HepG2 (cell line): ENCODE measurements around the gene SEPTIN10. TPM values are rescaled to one million over a fixed set of nuclear protein-coding genes. Genes with fewer than 3 reads are reported as not detected.

Source experiments
- ADNP ChIP-seq: sonication (generic); formaldehyde crosslinking; IDR thresholded peaks from 2 replicates; pipeline ENCODE4 v1.4.0; 2020; ENCODE audit warnings: missing genetic modification reagents
- CREM ChIP-seq, 2 experiments: sonication (generic) in 1 of 2; formaldehyde crosslinking in 1 of 2; IDR thresholded peaks; 2 replicates each; pipeline versions ENCODE4 v1.4.0 to v1.6.1; 2016 to 2020; ENCODE audit warnings: antibody characterized with exemption in 1 of 2, mild to moderate bottlenecking in 1 of 2, missing genetic modification reagents in 1 of 2
- HMG20B ChIP-seq: conservative IDR thresholded peaks from 2 replicates; pipeline ENCODE4 v1.6.1; 2016; ENCODE audit warnings: missing genetic modification reagents, missing compliant biosample characterization
- NBN ChIP-seq: fragments of 450-650 bp; conservative IDR thresholded peaks from 2 replicates; pipeline ENCODE4 v1.6.1; 2017
- POLR2AphosphoS2 ChIP-seq: IDR thresholded peaks from 2 replicates; pipeline ENCODE4 v1.6.1; 2011; ENCODE audit warnings: low read depth, low read length, improper control_type of control experiment
- ZBTB20 ChIP-seq: sonication (generic); formaldehyde crosslinking; IDR thresholded peaks from 2 replicates; pipeline ENCODE4 v1.8.1; 2023; ENCODE audit warnings: missing genetic modification reagents, low read depth, mild to moderate bottlenecking, borderline replicate concordance
- ZNF30 ChIP-seq: sonication (generic); formaldehyde crosslinking; IDR thresholded peaks from 2 replicates; pipeline ENCODE4 v1.5.0; 2020; ENCODE audit warnings: mild to moderate bottlenecking, missing genetic modification reagents
- ZNF546 ChIP-seq: sonication (generic); formaldehyde crosslinking; conservative IDR thresholded peaks from 2 replicates; pipeline ENCODE4 v1.8.1; 2023; ENCODE audit warnings: mild to moderate bottlenecking, missing genetic modification reagents
- ZNF607 ChIP-seq: sonication (generic); formaldehyde crosslinking; IDR thresholded peaks from 2 replicates; pipeline ENCODE4 v1.5.1; 2020; ENCODE audit warnings: missing genetic modification reagents, mild to moderate bottlenecking, borderline replicate concordance
- ZNF619 ChIP-seq: sonication (generic); formaldehyde crosslinking; IDR thresholded peaks from 2 replicates; pipeline ENCODE4 v1.4.0; 2020; ENCODE audit warnings: mild to moderate bottlenecking, missing genetic modification reagents
- ZNF629 ChIP-seq: sonication (generic); formaldehyde crosslinking; conservative IDR thresholded peaks from 2 replicates; pipeline ENCODE4 v1.5.0; 2020; ENCODE audit warnings: missing genetic modification reagents
- ZNF768 ChIP-seq: sonication (generic); formaldehyde crosslinking; IDR thresholded peaks from 2 replicates; pipeline ENCODE4 v1.4.0; 2020; ENCODE audit warnings: missing genetic modification reagents
- ZNF773 ChIP-seq: sonication (generic); formaldehyde crosslinking; IDR thresholded peaks from 2 replicates; pipeline ENCODE4 v1.4.0; 2020; ENCODE audit warnings: missing genetic modification reagents, borderline replicate concordance
- polyA plus RNA-seq, 8 experiments: library from polyadenylated mRNA; depleted of rRNA in 3 of 8; stranded (reverse) in 7 of 8; unstranded in 1 of 8; fragments of >200 nt; fragmentation: Illumina TruSeq in 4 of 8; extraction: Trizol in 4 of 8; gene quantifications; 2 replicates each; pipeline versions ENCODE4 v1.2.1 to v1.2.3, GENCODE V29; 2011 to 2016; ENCODE audit warnings: low read depth in 4 of 8, missing spikeins in 1 of 8, mixed read lengths in 1 of 8; ENCODE audit not compliant: insufficient read depth in 1 of 8
- total RNA-seq, 5 experiments: library from RNA; depleted of rRNA; stranded (reverse); fragments of >200 nt; fragmentation: Illumina TruSeq; extraction: Trizol; gene quantifications; 2 replicates each; pipeline ENCODE4 v1.2.3, GENCODE V29; 2016; ENCODE audit warnings: low read depth in 1 of 5
- TF ChIP-seq, protein P1 (sequence below): sonication (generic); formaldehyde crosslinking; IDR thresholded peaks from 2 replicates; pipeline ENCODE4 v1.4.0; 2020; ENCODE audit warnings: missing genetic modification reagents, borderline replicate concordance
- TF ChIP-seq, protein P2 (sequence below): sonication (generic); formaldehyde crosslinking; IDR thresholded peaks from 2 replicates; pipeline ENCODE4 v1.5.0; 2020; ENCODE audit warnings: mild to moderate bottlenecking, missing genetic modification reagents, borderline replicate concordance
- TF ChIP-seq, protein P3 (sequence below): sonication (generic); formaldehyde crosslinking; IDR thresholded peaks from 2 replicates; pipeline ENCODE4 v1.5.0; 2020; ENCODE audit warnings: missing genetic modification reagents

The SEPTIN10 gene
- total and polyA plus RNA-seq, 2 of the 13 experiments (the other 11 are each of a cell fraction or from before 2014, with no cell fraction given) = 45.8 to 67.5 TPM

DNA sequence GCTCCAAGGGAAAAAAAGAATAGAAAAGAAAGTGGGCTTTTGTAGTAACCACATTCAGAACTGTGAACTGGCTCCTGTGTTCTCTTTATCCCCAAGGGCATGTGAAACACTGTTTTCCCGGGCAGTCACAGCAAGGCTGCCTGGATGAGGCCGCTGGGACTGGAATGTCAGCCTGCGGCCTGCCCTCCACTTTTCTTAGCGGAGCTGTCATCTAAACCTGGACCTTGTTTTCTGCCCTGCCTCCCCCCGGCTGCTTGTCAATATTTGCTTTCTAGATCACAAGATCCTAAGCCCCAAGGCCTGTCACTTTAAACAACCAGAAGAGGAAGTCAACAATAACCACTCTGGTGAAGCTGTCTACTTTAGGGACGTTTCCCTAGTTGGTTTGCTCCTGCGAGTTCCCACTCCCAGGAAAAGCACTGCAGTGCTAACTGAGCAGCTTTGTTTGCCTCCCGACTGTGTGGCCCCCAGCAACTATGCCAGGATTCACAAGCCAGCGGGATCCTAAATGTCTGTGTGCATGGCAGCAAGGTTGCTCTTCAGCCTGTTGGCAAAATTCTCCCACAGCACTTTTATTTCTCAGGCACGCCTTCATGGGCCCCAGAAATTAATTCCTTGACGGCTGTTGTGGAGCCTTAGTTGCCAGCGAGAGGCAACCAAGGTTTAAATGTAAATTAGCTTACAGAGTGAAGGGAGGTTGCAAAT is 31.0 kb upstream of the SEPTIN10 start (continued):
- TF ChIP-seq, protein P1, sequence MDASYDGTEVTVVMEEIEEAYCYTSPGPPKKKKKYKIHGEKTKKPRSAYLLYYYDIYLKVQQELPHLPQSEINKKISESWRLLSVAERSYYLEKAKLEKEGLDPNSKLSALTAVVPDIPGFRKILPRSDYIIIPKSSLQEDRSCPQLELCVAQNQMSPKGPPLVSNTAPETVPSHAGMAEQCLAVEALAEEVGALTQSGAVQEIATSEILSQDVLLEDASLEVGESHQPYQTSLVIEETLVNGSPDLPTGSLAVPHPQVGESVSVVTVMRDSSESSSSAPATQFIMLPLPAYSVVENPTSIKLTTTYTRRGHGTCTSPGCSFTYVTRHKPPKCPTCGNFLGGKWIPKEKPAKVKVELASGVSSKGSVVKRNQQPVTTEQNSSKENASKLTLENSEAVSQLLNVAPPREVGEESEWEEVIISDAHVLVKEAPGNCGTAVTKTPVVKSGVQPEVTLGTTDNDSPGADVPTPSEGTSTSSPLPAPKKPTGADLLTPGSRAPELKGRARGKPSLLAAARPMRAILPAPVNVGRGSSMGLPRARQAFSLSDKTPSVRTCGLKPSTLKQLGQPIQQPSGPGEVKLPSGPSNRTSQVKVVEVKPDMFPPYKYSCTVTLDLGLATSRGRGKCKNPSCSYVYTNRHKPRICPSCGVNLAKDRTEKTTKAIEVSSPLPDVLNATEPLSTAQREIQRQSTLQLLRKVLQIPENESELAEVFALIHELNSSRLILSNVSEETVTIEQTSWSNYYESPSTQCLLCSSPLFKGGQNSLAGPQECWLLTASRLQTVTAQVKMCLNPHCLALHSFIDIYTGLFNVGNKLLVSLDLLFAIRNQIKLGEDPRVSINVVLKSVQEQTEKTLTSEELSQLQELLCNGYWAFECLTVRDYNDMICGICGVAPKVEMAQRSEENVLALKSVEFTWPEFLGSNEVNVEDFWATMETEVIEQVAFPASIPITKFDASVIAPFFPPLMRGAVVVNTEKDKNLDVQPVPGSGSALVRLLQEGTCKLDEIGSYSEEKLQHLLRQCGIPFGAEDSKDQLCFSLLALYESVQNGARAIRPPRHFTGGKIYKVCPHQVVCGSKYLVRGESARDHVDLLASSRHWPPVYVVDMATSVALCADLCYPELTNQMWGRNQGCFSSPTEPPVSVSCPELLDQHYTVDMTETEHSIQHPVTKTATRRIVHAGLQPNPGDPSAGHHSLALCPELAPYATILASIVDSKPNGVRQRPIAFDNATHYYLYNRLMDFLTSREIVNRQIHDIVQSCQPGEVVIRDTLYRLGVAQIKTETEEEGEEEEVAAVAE (CRISPR knock-in tag) = peak; percentile 86
- TF ChIP-seq ZNF619 (CRISPR knock-in tag) = peak; percentile 76; the same call in 1 of the 2 replicates
- TF ChIP-seq, protein P2, sequence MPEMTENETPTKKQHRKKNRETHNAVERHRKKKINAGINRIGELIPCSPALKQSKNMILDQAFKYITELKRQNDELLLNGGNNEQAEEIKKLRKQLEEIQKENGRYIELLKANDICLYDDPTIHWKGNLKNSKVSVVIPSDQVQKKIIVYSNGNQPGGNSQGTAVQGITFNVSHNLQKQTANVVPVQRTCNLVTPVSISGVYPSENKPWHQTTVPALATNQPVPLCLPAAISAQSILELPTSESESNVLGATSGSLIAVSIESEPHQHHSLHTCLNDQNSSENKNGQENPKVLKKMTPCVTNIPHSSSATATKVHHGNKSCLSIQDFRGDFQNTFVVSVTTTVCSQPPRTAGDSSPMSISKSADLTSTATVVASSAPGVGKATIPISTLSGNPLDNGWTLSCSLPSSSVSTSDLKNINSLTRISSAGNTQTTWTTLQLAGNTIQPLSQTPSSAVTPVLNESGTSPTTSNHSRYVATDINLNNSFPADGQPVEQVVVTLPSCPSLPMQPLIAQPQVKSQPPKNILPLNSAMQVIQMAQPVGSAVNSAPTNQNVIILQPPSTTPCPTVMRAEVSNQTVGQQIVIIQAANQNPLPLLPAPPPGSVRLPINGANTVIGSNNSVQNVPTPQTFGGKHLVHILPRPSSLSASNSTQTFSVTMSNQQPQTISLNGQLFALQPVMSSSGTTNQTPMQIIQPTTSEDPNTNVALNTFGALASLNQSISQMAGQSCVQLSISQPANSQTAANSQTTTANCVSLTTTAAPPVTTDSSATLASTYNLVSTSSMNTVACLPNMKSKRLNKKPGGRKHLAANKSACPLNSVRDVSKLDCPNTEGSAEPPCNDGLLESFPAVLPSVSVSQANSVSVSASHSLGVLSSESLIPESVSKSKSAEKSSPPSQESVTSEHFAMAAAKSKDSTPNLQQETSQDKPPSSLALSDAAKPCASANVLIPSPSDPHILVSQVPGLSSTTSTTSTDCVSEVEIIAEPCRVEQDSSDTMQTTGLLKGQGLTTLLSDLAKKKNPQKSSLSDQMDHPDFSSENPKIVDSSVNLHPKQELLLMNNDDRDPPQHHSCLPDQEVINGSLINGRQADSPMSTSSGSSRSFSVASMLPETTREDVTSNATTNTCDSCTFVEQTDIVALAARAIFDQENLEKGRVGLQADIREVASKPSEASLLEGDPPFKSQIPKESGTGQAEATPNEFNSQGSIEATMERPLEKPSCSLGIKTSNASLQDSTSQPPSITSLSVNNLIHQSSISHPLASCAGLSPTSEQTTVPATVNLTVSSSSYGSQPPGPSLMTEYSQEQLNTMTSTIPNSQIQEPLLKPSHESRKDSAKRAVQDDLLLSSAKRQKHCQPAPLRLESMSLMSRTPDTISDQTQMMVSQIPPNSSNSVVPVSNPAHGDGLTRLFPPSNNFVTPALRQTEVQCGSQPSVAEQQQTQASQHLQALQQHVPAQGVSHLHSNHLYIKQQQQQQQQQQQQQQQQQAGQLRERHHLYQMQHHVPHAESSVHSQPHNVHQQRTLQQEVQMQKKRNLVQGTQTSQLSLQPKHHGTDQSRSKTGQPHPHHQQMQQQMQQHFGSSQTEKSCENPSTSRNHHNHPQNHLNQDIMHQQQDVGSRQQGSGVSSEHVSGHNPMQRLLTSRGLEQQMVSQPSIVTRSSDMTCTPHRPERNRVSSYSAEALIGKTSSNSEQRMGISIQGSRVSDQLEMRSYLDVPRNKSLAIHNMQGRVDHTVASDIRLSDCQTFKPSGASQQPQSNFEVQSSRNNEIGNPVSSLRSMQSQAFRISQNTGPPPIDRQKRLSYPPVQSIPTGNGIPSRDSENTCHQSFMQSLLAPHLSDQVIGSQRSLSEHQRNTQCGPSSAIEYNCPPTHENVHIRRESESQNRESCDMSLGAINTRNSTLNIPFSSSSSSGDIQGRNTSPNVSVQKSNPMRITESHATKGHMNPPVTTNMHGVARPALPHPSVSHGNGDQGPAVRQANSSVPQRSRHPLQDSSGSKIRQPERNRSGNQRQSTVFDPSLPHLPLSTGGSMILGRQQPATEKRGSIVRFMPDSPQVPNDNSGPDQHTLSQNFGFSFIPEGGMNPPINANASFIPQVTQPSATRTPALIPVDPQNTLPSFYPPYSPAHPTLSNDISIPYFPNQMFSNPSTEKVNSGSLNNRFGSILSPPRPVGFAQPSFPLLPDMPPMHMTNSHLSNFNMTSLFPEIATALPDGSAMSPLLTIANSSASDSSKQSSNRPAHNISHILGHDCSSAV = peak; percentile 64; the same call in 1 of the 2 replicates
- TF ChIP-seq ZNF607 (CRISPR knock-in tag) = peak; percentile 99
- TF ChIP-seq ZNF768 = peak; percentile 44; the same call in 1 of the 2 replicates
- TF ChIP-seq ZNF629 (CRISPR knock-in tag) = peak; percentile 75
- TF ChIP-seq ZNF30 (CRISPR knock-in tag) = no peak
- 0 out of 2 replicates have a peak, but pooled peaks have one; percentile 55 for TF ChIP-seq ADNP (CRISPR knock-in tag)
- peak; percentile 81; the same call in 1 of the 2 replicates for TF ChIP-seq ZNF773 (CRISPR knock-in tag)
- TF ChIP-seq, protein P3, sequence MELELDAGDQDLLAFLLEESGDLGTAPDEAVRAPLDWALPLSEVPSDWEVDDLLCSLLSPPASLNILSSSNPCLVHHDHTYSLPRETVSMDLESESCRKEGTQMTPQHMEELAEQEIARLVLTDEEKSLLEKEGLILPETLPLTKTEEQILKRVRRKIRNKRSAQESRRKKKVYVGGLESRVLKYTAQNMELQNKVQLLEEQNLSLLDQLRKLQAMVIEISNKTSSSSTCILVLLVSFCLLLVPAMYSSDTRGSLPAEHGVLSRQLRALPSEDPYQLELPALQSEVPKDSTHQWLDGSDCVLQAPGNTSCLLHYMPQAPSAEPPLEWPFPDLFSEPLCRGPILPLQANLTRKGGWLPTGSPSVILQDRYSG (CRISPR knock-in tag) = peak; percentile 68; the same call in 1 of the 2 replicates
- peak; percentile 92; the same call in 1 of the 2 replicates for TF ChIP-seq ZBTB20 (CRISPR knock-in tag)
- no peak for TF ChIP-seq NBN
- peak; percentile 95 for TF ChIP-seq HMG20B (CRISPR knock-in tag)
- no peak for TF ChIP-seq POLR2AphosphoS2
- TF ChIP-seq ZNF546 = peak; percentile 93
- TF ChIP-seq CREM (IDR thresholded peaks at IDR 0.05) = peak; percentile 96
- TF ChIP-seq CREM (CRISPR knock-in tag; IDR thresholded peaks at IDR 0.05) = no peak
